OCI-LY1 (cell line): ENCODE measurements around the gene RGS4.

Source experiments
- CTCF ChIP-seq: fragments of 200-600 bp; sonication (generic), shearing (Covaris generic); IDR thresholded peaks from 2 replicates; pipeline ENCODE4 v1.5.1; 2017; ENCODE audit warnings: mild to moderate bottlenecking, antibody characterized with exemption, low read length, moderate library complexity, mixed read lengths
- EZH2 ChIP-seq: fragments of 200-600 bp; sonication (generic), shearing (Covaris generic); IDR thresholded peaks from 2 replicates; pipeline ENCODE4 v1.8.0; 2017; ENCODE audit warnings: borderline replicate concordance, mixed run types, mild to moderate bottlenecking, antibody characterized with exemption, low read length, moderate library complexity, mixed read lengths

GRCh38 chr1:163085904-163086268 is 16.7 kb downstream of the RGS4 start:
- no peak for TF ChIP-seq CTCF
- no peak for TF ChIP-seq EZH2
